Activated naive CD8-positive, alpha-beta T cell treated with anti-CD3 and anti-CD28 coated beads, Interleukin-2, amount 50 U/mL, for 24 hours (primary cell): Measurements from ENCODE around the gene PLAC9.
"Not testable (repeated sequence)": the region's sequence is repeated elsewhere in the genome, so short reads cannot be mapped to it uniquely, and the experiment has no call there.

ENCODE experiments used
- ATAC-seq: fragments of 150-1000 bp; cut with Tn5 transposase; one replicate; pipeline ENCODE4 v1.10.0; 2021
- DNase-seq: peaks from one replicate; pipeline ENCODE4 v3.0.0; 2021
- H3K27ac Mint-ChIP-seq: one replicate; pipeline ENCODE4 v1.8.0; 2021; ENCODE audit warnings: mild to moderate bottlenecking, mixed read lengths
- H3K27me3 Mint-ChIP-seq: one replicate; pipeline ENCODE4 v1.8.0; 2021; ENCODE audit warnings: mixed read lengths
- H3K36me3 Mint-ChIP-seq: one replicate; pipeline ENCODE4 v1.8.0; 2021; ENCODE audit warnings: low read depth, mixed read lengths
- H3K4me1 Mint-ChIP-seq: one replicate; pipeline ENCODE4 v1.8.0; 2021; ENCODE audit warnings: mixed read lengths
- H3K4me3 Mint-ChIP-seq: one replicate; pipeline ENCODE4 v1.8.0; 2021; ENCODE audit warnings: mild to moderate bottlenecking, moderate library complexity, mixed read lengths
- H3K9me3 Mint-ChIP-seq: one replicate; pipeline ENCODE4 v1.8.0; 2021; ENCODE audit warnings: mixed read lengths

PLAC9 gene

GRCh38 chr10:80126876-80127275 lies 5.7 kb upstream of the PLAC9 start:
- Mint-ChIP-seq H3K27ac (no peak overlapping the region), H3K9me3 (no peaks in the 10 kb centered on the region), H3K4me3 (no peak overlapping the region), H3K36me3 (no peaks in the 10 kb centered on the region), H3K4me1 (no peaks in the 10 kb centered on the region), H3K27me3 (peaks cover 8% of the 10 kb centered on the region)
- DNase-seq (no peak), ATAC-seq (no peak)

GRCh38 chr10:80131499-80131901 lies 1.0 kb upstream of the PLAC9 start:
- no peak for DNase-seq
- Mint-ChIP-seq H3K4me3 (no peak overlapping the region), H3K9me3 (no peaks in the 10 kb centered on the region), H3K36me3 (no peaks in the 10 kb centered on the region), H3K4me1 (no peaks in the 10 kb centered on the region), H3K27me3 (peaks cover 31% of the 10 kb centered on the region), H3K27ac (no peak overlapping the region)
- ATAC-seq = no peak

GRCh38 chr10:80133206-80133605 lies 676 bp downstream of the PLAC9 start:
- Mint-ChIP-seq H3K36me3 (no peaks in the 10 kb centered on the region), H3K4me1 (no peaks in the 10 kb centered on the region), H3K9me3 (no peaks in the 10 kb centered on the region), H3K27me3 (peaks cover 31% of the 10 kb centered on the region), H3K27ac (no peak overlapping the region), H3K4me3 (no peak overlapping the region)
- no peak for DNase-seq
- ATAC-seq = no peak

- not testable (repeated sequence) for H3K4me3 Mint-ChIP-seq, ATAC-seq, DNase-seq, H3K4me1 Mint-ChIP-seq, H3K9me3 Mint-ChIP-seq, H3K27ac Mint-ChIP-seq, H3K36me3 Mint-ChIP-seq
- H3K27me3 Mint-ChIP-seq = peaks cover 31% of the 10 kb centered on the region
Measured at GRCh38 chr10:80133687-80134086, 1.2 kb downstream of the PLAC9 start.

- H3K36me3 Mint-ChIP-seq = no peaks in the 10 kb centered on the region
- H3K4me3 Mint-ChIP-seq = no peak overlapping the region
- DNase-seq = no peak
- no peaks in the 10 kb centered on the region for H3K9me3 Mint-ChIP-seq
- peaks cover 34% of the 10 kb centered on the region for H3K27me3 Mint-ChIP-seq
- H3K27ac Mint-ChIP-seq = no peak overlapping the region
- no peaks in the 10 kb centered on the region for H3K4me1 Mint-ChIP-seq
- ATAC-seq = no peak
Measured at GRCh38 chr10:80136134-80136571, 3.6 kb downstream of the PLAC9 start.

- H3K36me3 Mint-ChIP-seq = no peaks in the 10 kb centered on the region
- ATAC-seq (no peak), DNase-seq (no peak)
- H3K4me1 Mint-ChIP-seq = no peaks in the 10 kb centered on the region
- no peaks in the 10 kb centered on the region for H3K9me3 Mint-ChIP-seq
- no peak overlapping the region for H3K4me3 Mint-ChIP-seq
- H3K27ac Mint-ChIP-seq = no peak overlapping the region
- H3K27me3 Mint-ChIP-seq = peaks cover 24% of the 10 kb centered on the region
Measured at GRCh38 chr10:80137031-80137862, 4.7 kb downstream of the PLAC9 start.

GRCh38 chr10:80137920-80138319 lies 5.4 kb downstream of the PLAC9 start:
- H3K4me3 Mint-ChIP-seq = no peak overlapping the region
- H3K4me1 Mint-ChIP-seq = no peaks in the 10 kb centered on the region
- H3K27ac Mint-ChIP-seq = no peak overlapping the region
- no peak for ATAC-seq
- no peaks in the 10 kb centered on the region for H3K36me3 Mint-ChIP-seq
- no peaks in the 10 kb centered on the region for H3K9me3 Mint-ChIP-seq
- H3K27me3 Mint-ChIP-seq = peaks cover 21% of the 10 kb centered on the region
- no peak for DNase-seq

GRCh38 chr10:80139265-80139664 lies 6.7 kb downstream of the PLAC9 start:
- H3K4me3 Mint-ChIP-seq = no peak overlapping the region
- no peaks in the 10 kb centered on the region for H3K9me3 Mint-ChIP-seq
- peaks cover 7% of the 10 kb centered on the region for H3K4me1 Mint-ChIP-seq
- no peak overlapping the region for H3K27ac Mint-ChIP-seq
- H3K27me3 Mint-ChIP-seq = peaks cover 10% of the 10 kb centered on the region
- DNase-seq (no peak), ATAC-seq (no peak)
- no peaks in the 10 kb centered on the region for H3K36me3 Mint-ChIP-seq

GRCh38 chr10:80140251-80140650 lies 7.7 kb downstream of the PLAC9 start:
- H3K4me3 Mint-ChIP-seq = no peak overlapping the region
- H3K27ac Mint-ChIP-seq = no peak overlapping the region
- H3K9me3 Mint-ChIP-seq = no peaks in the 10 kb centered on the region
- peaks cover 6% of the 10 kb centered on the region for H3K27me3 Mint-ChIP-seq
- H3K4me1 Mint-ChIP-seq = peaks cover 15% of the 10 kb centered on the region
- DNase-seq = no peak
- no peaks in the 10 kb centered on the region for H3K36me3 Mint-ChIP-seq
- ATAC-seq = no peak

GRCh38 chr10:80141696-80142460 lies 9.3 kb downstream of the PLAC9 start:
- Mint-ChIP-seq H3K9me3 (no peaks in the 10 kb centered on the region), H3K4me3 (no peak overlapping the region), H3K36me3 (no peaks in the 10 kb centered on the region), H3K27me3 (peaks cover 6% of the 10 kb centered on the region), H3K27ac (no peak overlapping the region), H3K4me1 (peaks cover 17% of the 10 kb centered on the region)
- DNase-seq (no peak), ATAC-seq (no peak)

GRCh38 chr10:80144067-80144695 lies 11.7 kb downstream of the PLAC9 start:
- H3K4me1 Mint-ChIP-seq = peaks cover 17% of the 10 kb centered on the region
- peak overlapping the region; percentile 76 for H3K27ac Mint-ChIP-seq
- H3K27me3 Mint-ChIP-seq = peaks cover 6% of the 10 kb centered on the region

GRCh38 chr10:80144696-80145131 lies 12.2 kb downstream of the PLAC9 start:
- Mint-ChIP-seq H3K4me3 (peak overlapping the region; percentile 72), H3K4me1 (peaks cover 17% of the 10 kb centered on the region), H3K9me3 (peaks cover 6% of the 10 kb centered on the region), H3K36me3 (peaks cover 12% of the 10 kb centered on the region), H3K27me3 (peaks cover 6% of the 10 kb centered on the region), H3K27ac (peak overlapping the region; percentile 76)
- DNase-seq = peak; percentile 20
- peak; percentile 33 for ATAC-seq

More at GRCh38 chr10:80144067-80144695, 11.7 kb downstream of the PLAC9 start:
- peak; percentile 60 for ATAC-seq
- H3K9me3 Mint-ChIP-seq = peaks cover 1% of the 10 kb centered on the region
- H3K4me3 Mint-ChIP-seq = peak overlapping the region; percentile 72
- peak; percentile 31 for DNase-seq
- peaks cover 7% of the 10 kb centered on the region for H3K36me3 Mint-ChIP-seq

- DNase-seq, H3K27ac Mint-ChIP-seq, H3K27me3 Mint-ChIP-seq, H3K4me3 Mint-ChIP-seq, ATAC-seq: not testable (repeated sequence)
- H3K9me3 Mint-ChIP-seq = peaks cover 10% of the 10 kb centered on the region
- H3K36me3 Mint-ChIP-seq = peaks cover 21% of the 10 kb centered on the region
- H3K4me1 Mint-ChIP-seq = peaks cover 17% of the 10 kb centered on the region
Measured at GRCh38 chr10:80145406-80146308, 13.1 kb downstream of the PLAC9 start.

GRCh38 chr10:80146918-80147317 lies 14.4 kb downstream of the PLAC9 start:
- Mint-ChIP-seq H3K27me3 (peaks cover 1% of the 10 kb centered on the region), H3K4me3 (no peak overlapping the region), H3K4me1 (peaks cover 17% of the 10 kb centered on the region), H3K9me3 (peaks cover 10% of the 10 kb centered on the region), H3K36me3 (peaks cover 33% of the 10 kb centered on the region), H3K27ac (no peak overlapping the region)
- DNase-seq (no peak), ATAC-seq (no peak)
